Neural cell (in vitro differentiated cells): ENCODE results near the gene GOLGA6B. TPM values are rescaled to one million over a fixed set of nuclear protein-coding genes. Genes with fewer than 3 reads are reported as not detected.

ENCODE experiments used
- H2AFZ ChIP-seq: fragments of 200-600, 300-800 bp; sonication (generic), shearing (Covaris generic); 2 replicates; pipeline ENCODE4 v1.6.0; 2014; ENCODE audit warnings: low read depth, mild to moderate bottlenecking, antibody characterized with exemption, low read length, moderate library complexity
- H3F3A ChIP-seq: fragments of 200-600 bp; shearing (Covaris generic); 2 replicates; pipeline ENCODE4 v1.6.1; 2016; ENCODE audit warnings: mild to moderate bottlenecking, moderate library complexity, mixed read lengths, antibody characterized with exemption, low read length; ENCODE audit not compliant: insufficient read depth, poor library complexity, severe bottlenecking
- H3K27ac ChIP-seq: fragments of 200-600, 300-800 bp; sonication (generic), shearing (Covaris generic); 2 replicates; pipeline ENCODE4 v1.5.1; 2014; ENCODE audit warnings: mild to moderate bottlenecking, low read length, moderate library complexity
- H3K27me3 ChIP-seq: fragments of 300-800, 200-600 bp; sonication (generic), shearing (Covaris generic); 2 replicates; pipeline ENCODE4 v1.6.0; 2014; ENCODE audit warnings: mild to moderate bottlenecking, low read depth, low read length, moderate library complexity; ENCODE audit not compliant: insufficient read depth
- H3K36me3 ChIP-seq: fragments of 300-800, 200-600 bp; sonication (generic), shearing (Covaris generic); 2 replicates; pipeline ENCODE4 v1.5.1; 2014; ENCODE audit warnings: mild to moderate bottlenecking, antibody characterized with exemption, low read length, moderate library complexity; ENCODE audit not compliant: insufficient read depth
- H3K4me2 ChIP-seq: fragments of 300-800, 200-600 bp; sonication (generic), shearing (Covaris generic); 2 replicates; pipeline ENCODE4 v1.6.0; 2014; ENCODE audit warnings: mild to moderate bottlenecking, low read length
- H3K4me3 ChIP-seq: fragments of 300-800, 200-600 bp; sonication (generic), shearing (Covaris generic); 2 replicates; pipeline ENCODE4 v1.5.1; 2014; ENCODE audit warnings: mild to moderate bottlenecking, low read length, moderate library complexity
- H3K79me2 ChIP-seq: fragments of 200-600 bp; shearing (Covaris generic); replicated peaks from 2 replicates; pipeline ENCODE4 v1.6.0; 2014; ENCODE audit warnings: mild to moderate bottlenecking, low read length, moderate library complexity; ENCODE audit not compliant: insufficient read depth
- H3K9ac ChIP-seq: fragments of 300-800, 200-600 bp; sonication (generic), shearing (Covaris generic); 2 replicates; pipeline ENCODE4 v1.6.1; 2016; ENCODE audit warnings: mild to moderate bottlenecking, low read length, mixed read lengths
- H3K9me2 ChIP-seq: fragments of 200-600 bp; shearing (Covaris generic); 2 replicates; pipeline ENCODE4 v1.6.1; 2016; ENCODE audit warnings: mild to moderate bottlenecking, low read length, mixed read lengths; ENCODE audit not compliant: insufficient read depth
- H3K9me3 ChIP-seq: fragments of 200-600, 300-800 bp; sonication (generic), shearing (Covaris generic); 2 replicates; pipeline ENCODE4 v1.6.1; 2016; ENCODE audit warnings: mild to moderate bottlenecking, mixed run types, low read length, moderate library complexity, mixed read lengths
- H4K20me1 ChIP-seq: fragments of 200-600 bp; shearing (Covaris generic); 2 replicates; pipeline ENCODE4 v1.6.1; 2016; ENCODE audit warnings: mild to moderate bottlenecking, mixed run types; ENCODE audit not compliant: insufficient read depth
- EP300 ChIP-seq: fragments of 450-650 bp; conservative IDR thresholded peaks from 2 replicates; pipeline ENCODE4 v1.6.1; 2014; ENCODE audit warnings: antibody characterized with exemption, mild to moderate bottlenecking, moderate library complexity; ENCODE audit not compliant: poor library complexity, severe bottlenecking
- EZH2 ChIP-seq: fragments of 200-600, 300-800 bp; shearing (Covaris generic), sonication (generic); IDR thresholded peaks from 2 replicates; pipeline ENCODE4 v1.6.1; 2014; ENCODE audit warnings: antibody characterized with exemption, low read length, borderline replicate concordance, mild to moderate bottlenecking; ENCODE audit not compliant: insufficient read depth, poor library complexity, severe bottlenecking
- MXI1 ChIP-seq: fragments of 450-650 bp; conservative IDR thresholded peaks from 2 replicates; pipeline ENCODE4 v1.6.1; 2014; ENCODE audit warnings: antibody characterized with exemption, mild to moderate bottlenecking; ENCODE audit not compliant: poor library complexity, severe bottlenecking
- POLR2AphosphoS5 ChIP-seq: IDR thresholded peaks from 2 replicates; pipeline ENCODE4 v1.6.1; 2012
- RAD21 ChIP-seq: fragments of 450-650 bp; conservative IDR thresholded peaks from 2 replicates; pipeline ENCODE4 v1.6.1; 2014; ENCODE audit warnings: antibody characterized with exemption, mild to moderate bottlenecking, moderate library complexity
- SMC3 ChIP-seq: fragments of 450-650 bp; conservative IDR thresholded peaks from 2 replicates; pipeline ENCODE4 v1.6.1; 2014; ENCODE audit warnings: antibody characterized with exemption, mild to moderate bottlenecking, moderate library complexity; ENCODE audit not compliant: poor library complexity
- TAF1 ChIP-seq: IDR thresholded peaks from 2 replicates; pipeline ENCODE4 v1.6.1; 2012; ENCODE audit warnings: low read depth
- polyA plus RNA-seq: library from polyadenylated mRNA; depleted of rRNA; stranded (reverse); fragments of >200 nt; gene quantifications from 2 replicates; pipeline ENCODE4 v1.2.3, GENCODE V29; 2014
- TF ChIP-seq, protein P1 (sequence below): fragments of 450-650 bp; IDR thresholded peaks from 2 replicates; pipeline ENCODE4 v1.5.1; 2014; ENCODE audit warnings: antibody characterized with exemption, mild to moderate bottlenecking, moderate library complexity; ENCODE audit not compliant: poor library complexity, severe bottlenecking
- TF ChIP-seq, protein P2 (sequence below): IDR thresholded peaks from 2 replicates; pipeline ENCODE4 v1.6.1; 2012; ENCODE audit warnings: borderline replicate concordance

Gene GOLGA6B
- polyA plus RNA-seq, 1 donor from 2014 or later = not detected

GRCh38 chr15:72682772-72683171, 28.3 kb downstream of the GOLGA6B start:
- H3K36me3 ChIP-seq = no peaks in the 10 kb centered on the region
- no peaks in the 10 kb centered on the region for H3K9me3 ChIP-seq

DNA sequence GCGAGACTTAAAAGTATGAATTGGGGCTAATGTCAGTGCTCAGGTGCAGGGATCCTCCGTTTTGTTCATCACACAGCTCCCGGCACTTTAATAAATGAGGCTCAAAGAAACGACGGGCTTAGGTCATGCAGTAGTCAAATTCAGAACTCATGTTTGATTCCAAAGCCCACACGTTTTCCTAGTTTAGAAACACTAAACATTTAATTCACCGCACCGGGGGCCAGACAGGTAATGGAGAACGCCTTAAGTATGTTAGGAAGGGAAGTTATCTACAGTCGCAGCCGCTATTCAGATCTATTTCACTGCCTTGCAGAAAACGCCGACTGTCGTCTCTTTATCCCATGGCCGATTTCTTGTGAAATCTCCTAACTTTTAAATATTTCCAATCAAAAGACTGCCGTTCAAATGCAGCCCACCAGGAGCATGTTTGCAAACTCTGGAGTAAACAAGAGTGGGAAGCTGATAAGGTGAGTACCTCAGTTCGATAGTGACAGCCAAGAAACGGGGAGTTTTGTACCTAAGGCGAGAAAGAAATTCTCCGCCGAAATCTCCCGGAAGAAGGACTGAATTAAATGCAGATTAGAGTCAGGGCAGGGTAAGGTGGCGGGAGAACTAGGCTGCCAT, 30.9 kb downstream of the GOLGA6B start:
- Histone ChIP-seq H2AFZ (peak overlapping the region; percentile 96), H3K9me3 (no peaks in the 10 kb centered on the region), H3K9ac (peak overlapping the region; percentile 80), H3K4me3 (peak overlapping the region; percentile 81), H4K20me1 (no peaks in the 10 kb centered on the region), H3K27ac (peak overlapping the region; percentile 87), H3K27me3 (no peaks in the 10 kb centered on the region), H3K79me2 (peaks cover 23% of the 10 kb centered on the region), H3K9me2 (no peaks in the 10 kb centered on the region), H3K4me2 (peak overlapping the region; percentile 34), H3F3A (no peaks in the 10 kb centered on the region), H3K36me3 (no peaks in the 10 kb centered on the region)
- no peak for TF ChIP-seq EP300
- no peak for TF ChIP-seq SMC3
- TF ChIP-seq, protein P1, sequence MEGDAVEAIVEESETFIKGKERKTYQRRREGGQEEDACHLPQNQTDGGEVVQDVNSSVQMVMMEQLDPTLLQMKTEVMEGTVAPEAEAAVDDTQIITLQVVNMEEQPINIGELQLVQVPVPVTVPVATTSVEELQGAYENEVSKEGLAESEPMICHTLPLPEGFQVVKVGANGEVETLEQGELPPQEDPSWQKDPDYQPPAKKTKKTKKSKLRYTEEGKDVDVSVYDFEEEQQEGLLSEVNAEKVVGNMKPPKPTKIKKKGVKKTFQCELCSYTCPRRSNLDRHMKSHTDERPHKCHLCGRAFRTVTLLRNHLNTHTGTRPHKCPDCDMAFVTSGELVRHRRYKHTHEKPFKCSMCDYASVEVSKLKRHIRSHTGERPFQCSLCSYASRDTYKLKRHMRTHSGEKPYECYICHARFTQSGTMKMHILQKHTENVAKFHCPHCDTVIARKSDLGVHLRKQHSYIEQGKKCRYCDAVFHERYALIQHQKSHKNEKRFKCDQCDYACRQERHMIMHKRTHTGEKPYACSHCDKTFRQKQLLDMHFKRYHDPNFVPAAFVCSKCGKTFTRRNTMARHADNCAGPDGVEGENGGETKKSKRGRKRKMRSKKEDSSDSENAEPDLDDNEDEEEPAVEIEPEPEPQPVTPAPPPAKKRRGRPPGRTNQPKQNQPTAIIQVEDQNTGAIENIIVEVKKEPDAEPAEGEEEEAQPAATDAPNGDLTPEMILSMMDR = no peak
- TF ChIP-seq POLR2AphosphoS5 = no peak
- TF ChIP-seq EZH2 = no peak
- TF ChIP-seq TAF1 = no peak
- TF ChIP-seq, protein P2, sequence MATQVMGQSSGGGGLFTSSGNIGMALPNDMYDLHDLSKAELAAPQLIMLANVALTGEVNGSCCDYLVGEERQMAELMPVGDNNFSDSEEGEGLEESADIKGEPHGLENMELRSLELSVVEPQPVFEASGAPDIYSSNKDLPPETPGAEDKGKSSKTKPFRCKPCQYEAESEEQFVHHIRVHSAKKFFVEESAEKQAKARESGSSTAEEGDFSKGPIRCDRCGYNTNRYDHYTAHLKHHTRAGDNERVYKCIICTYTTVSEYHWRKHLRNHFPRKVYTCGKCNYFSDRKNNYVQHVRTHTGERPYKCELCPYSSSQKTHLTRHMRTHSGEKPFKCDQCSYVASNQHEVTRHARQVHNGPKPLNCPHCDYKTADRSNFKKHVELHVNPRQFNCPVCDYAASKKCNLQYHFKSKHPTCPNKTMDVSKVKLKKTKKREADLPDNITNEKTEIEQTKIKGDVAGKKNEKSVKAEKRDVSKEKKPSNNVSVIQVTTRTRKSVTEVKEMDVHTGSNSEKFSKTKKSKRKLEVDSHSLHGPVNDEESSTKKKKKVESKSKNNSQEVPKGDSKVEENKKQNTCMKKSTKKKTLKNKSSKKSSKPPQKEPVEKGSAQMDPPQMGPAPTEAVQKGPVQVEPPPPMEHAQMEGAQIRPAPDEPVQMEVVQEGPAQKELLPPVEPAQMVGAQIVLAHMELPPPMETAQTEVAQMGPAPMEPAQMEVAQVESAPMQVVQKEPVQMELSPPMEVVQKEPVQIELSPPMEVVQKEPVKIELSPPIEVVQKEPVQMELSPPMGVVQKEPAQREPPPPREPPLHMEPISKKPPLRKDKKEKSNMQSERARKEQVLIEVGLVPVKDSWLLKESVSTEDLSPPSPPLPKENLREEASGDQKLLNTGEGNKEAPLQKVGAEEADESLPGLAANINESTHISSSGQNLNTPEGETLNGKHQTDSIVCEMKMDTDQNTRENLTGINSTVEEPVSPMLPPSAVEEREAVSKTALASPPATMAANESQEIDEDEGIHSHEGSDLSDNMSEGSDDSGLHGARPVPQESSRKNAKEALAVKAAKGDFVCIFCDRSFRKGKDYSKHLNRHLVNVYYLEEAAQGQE = no peak
- no peak for TF ChIP-seq MXI1
- TF ChIP-seq RAD21 = no peak

More at GRCh38 chr15:72682772-72683171, 28.3 kb downstream of the GOLGA6B start:
- peaks cover 7% of the 10 kb centered on the region for H3K79me2 ChIP-seq
- no peak for TF ChIP-seq MXI1
- no peak for TF ChIP-seq POLR2AphosphoS5
- TF ChIP-seq TAF1 = no peak
- TF ChIP-seq SMC3 = no peak
- TF ChIP-seq EZH2 = no peak
- TF ChIP-seq EP300 = no peak
- TF ChIP-seq, protein P2 = no peak
- TF ChIP-seq, protein P1 = no peak
- no peak for TF ChIP-seq RAD21
- H2AFZ ChIP-seq = no peak overlapping the region
- H4K20me1 ChIP-seq = no peaks in the 10 kb centered on the region
- H3F3A ChIP-seq = no peaks in the 10 kb centered on the region
- H3K4me2 ChIP-seq = no peak overlapping the region
- H3K9ac ChIP-seq = no peak overlapping the region
- no peak overlapping the region for H3K4me3 ChIP-seq
- no peaks in the 10 kb centered on the region for H3K9me2 ChIP-seq
- peaks cover 4% of the 10 kb centered on the region for H3K27me3 ChIP-seq
- no peak overlapping the region for H3K27ac ChIP-seq
